Measurements from ENCODE around the gene CCDC146. TPM values are rescaled to one million over a fixed set of nuclear protein-coding genes. Genes with fewer than 3 reads are reported as not detected.
A peak's percentile ranks its signal among the peaks of the same experiment; 100 is the strongest.

CCDC146 gene
- total and polyA plus RNA-seq, 9 of the 15 experiments (the other 6 are each of a cell fraction or from before 2014, with no cell fraction given): 0.10 to 0.98 (median 0.26) TPM; not detected in 1

GRCh38 chr7:77328669-77329068, 206.3 kb downstream of the CCDC146 start:
- DNase-seq (ENCODE audit: extremely low read depth in 1 of 4, low spot score in 3 of 4): no peak
- in situ Hi-C loops (cut with MboI) (no loop called here), intact Hi-C loops (cut with micrococcal nuclease) (no loop called here)
- H3K4me3 ChIP-seq: no peak overlapping the region
- no peaks in the 10 kb centered on the region for H4K20me1 ChIP-seq (replicated peaks; ENCODE audit: control insufficient read depth, insufficient read depth, low read length)
- no peak overlapping the region for H3K4me2 ChIP-seq (ENCODE audit: insufficient read depth, low read length)
- POLR2A ChIA-PET: interaction anchor here (0.8 kb wide), 1 partner anchor 8 kb away, joined by 4 read pairs; no protein-coding TSS in a partner anchor
- no peak overlapping the region for H3K9ac ChIP-seq (ENCODE audit: insufficient read depth in 1 of 2, low read depth in 2 of 2, low read length in 2 of 2)
- TF ChIP-seq ZNF584 (CRISPR knock-in tag; IDR thresholded peaks at IDR 0.05; ENCODE audit: low read depth): no peak
- TF ChIP-seq MYNN (IDR thresholded peaks at IDR 0.05): peak; percentile 58; the same call in 1 of the 2 replicates
- no peak for TF ChIP-seq MYNN (CRISPR knock-in tag; IDR thresholded peaks at IDR 0.05)
- H3K79me2 ChIP-seq (ENCODE audit: control insufficient read depth, insufficient read depth, low read length): no peaks in the 10 kb centered on the region
- no peak overlapping the region for H2AFZ ChIP-seq (ENCODE audit: low read depth, low read length)
- H3K27ac ChIP-seq (ENCODE audit: extremely low read depth, low read depth, low read length): no peak overlapping the region
- WGBS (ENCODE audit: insufficient coverage, low coverage, missing lambda C conversion rate): 4% methylated on average over 1 of the region's 1 CpG
- H3K36me3 ChIP-seq (ENCODE audit: control insufficient read depth, insufficient read depth, low read length): no peaks in the 10 kb centered on the region
- no peaks in the 10 kb centered on the region for H3K9me3 ChIP-seq (replicated peaks; ENCODE audit: control insufficient read depth, insufficient read depth, low read depth, low read length)
- ATAC-seq: no peak
- no peaks in the 10 kb centered on the region for H3K4me1 ChIP-seq (replicated peaks in 1 of 2; ENCODE audit: control insufficient read depth in 2 of 2, insufficient read depth in 2 of 2, low read length in 2 of 2)
- peaks cover 9 to 15% of the 10 kb centered on the region in 2 experiments; a peak in 4 of 5 replicates for H3K27me3 ChIP-seq (ENCODE audit: control insufficient read depth in 2 of 2, insufficient read depth in 2 of 2, low read length in 2 of 2)
- no peak for FAIRE-seq
- no peaks in the 10 kb centered on the region for H3K9me1 ChIP-seq (ENCODE audit: control insufficient read depth, insufficient read depth, low read length)
- BruUV-seq (replicated peaks): no TSS peak
- CTCF ChIA-PET (ENCODE audit: low intra/inter-chr PET ratio): no interaction called here

- Histone ChIP-seq H3K36me3 (ENCODE audit: control insufficient read depth, insufficient read depth, low read length) (no peaks in the 10 kb centered on the region), H3K9ac (ENCODE audit: insufficient read depth in 1 of 2, low read depth in 2 of 2, low read length in 2 of 2) (no peak overlapping the region), H4K20me1 (replicated peaks; ENCODE audit: control insufficient read depth, insufficient read depth, low read length) (no peaks in the 10 kb centered on the region), H3K9me3 (replicated peaks; ENCODE audit: control insufficient read depth, insufficient read depth, low read depth, low read length) (no peaks in the 10 kb centered on the region), H3K9me1 (ENCODE audit: control insufficient read depth, insufficient read depth, low read length) (no peaks in the 10 kb centered on the region), H3K4me1 (replicated peaks in 1 of 2; ENCODE audit: control insufficient read depth in 2 of 2, insufficient read depth in 2 of 2, low read length in 2 of 2) (no peaks in the 10 kb centered on the region), H3K4me3 (no peak overlapping the region), H3K4me2 (ENCODE audit: insufficient read depth, low read length) (no peak overlapping the region), H3K27ac (ENCODE audit: extremely low read depth, low read depth, low read length) (no peak overlapping the region), H2AFZ (ENCODE audit: low read depth, low read length) (no peak overlapping the region), H3K27me3 (ENCODE audit: control insufficient read depth in 2 of 2, insufficient read depth in 2 of 2, low read length in 2 of 2) (peaks cover 9 to 15% of the 10 kb centered on the region in 2 experiments; a peak in 4 of 5 replicates), H3K79me2 (ENCODE audit: control insufficient read depth, insufficient read depth, low read length) (no peaks in the 10 kb centered on the region)
- no TSS peak for BruUV-seq (replicated peaks)
- WGBS (ENCODE audit: insufficient coverage, low coverage, missing lambda C conversion rate): 5% methylated on average over 4 of the region's 4 CpGs
- ChIA-PET POLR2A (no interaction called here), CTCF (ENCODE audit: low intra/inter-chr PET ratio) (no interaction called here)
- in situ Hi-C loops (cut with MboI) (no loop called here), intact Hi-C loops (cut with micrococcal nuclease) (loop anchor here (2.0 to 5.0 kb wide), 2 partner anchors 83 to 812 kb away; no protein-coding TSS in a partner anchor)
- DNase-seq (ENCODE audit: extremely low read depth in 1 of 4, low spot score in 3 of 4) (no peak), FAIRE-seq (no peak), ATAC-seq (no peak)
- no peak for TF ChIP-seq PHF8 (IDR thresholded peaks at IDR 0.05; ENCODE audit: borderline replicate concordance, low read length)
- no peak for TF ChIP-seq DEAF1 (CRISPR knock-in tag; IDR thresholded peaks at IDR 0.05)
- TF ChIP-seq MLLT1 (IDR thresholded peaks at IDR 0.05): no peak
- TF ChIP-seq MTA2 (IDR thresholded peaks at IDR 0.05; ENCODE audit: low read depth): no peak
- TF ChIP-seq KAT8 (IDR thresholded peaks at IDR 0.05; ENCODE audit: low read depth): no peak
- TF ChIP-seq ZNF274 (IDR thresholded peaks at IDR 0.05; ENCODE audit: borderline replicate concordance, low read depth, low read length): no peak
- TF ChIP-seq FOXP1 (CRISPR knock-in tag; IDR thresholded peaks at IDR 0.05): no peak
- TF ChIP-seq E2F6 (IDR thresholded peaks at IDR 0.05; ENCODE audit: borderline replicate concordance in 1 of 2, extremely low read depth in 1 of 2, insufficient read depth in 1 of 2, insufficient read length in 1 of 2, low read depth in 1 of 2, low read length in 1 of 2, poor library complexity in 1 of 2, severe bottlenecking in 1 of 2): no peak
These were observed 207.2 kb downstream of the CCDC146 start for GRCh38 chr7:77329466-77330168.

Measured in K562 (cell line).